ENCODE results near the gene FRYL. TPM values are rescaled to one million over a fixed set of nuclear protein-coding genes. Genes with fewer than 3 reads are reported as not detected.
A peak's percentile ranks its signal among the peaks of the same experiment; 100 is the strongest.

FRYL gene
- total RNA-seq, 1 donor from 2014 or later, result 93.3 TPM

- no peak overlapping the region for H3K4me3 Mint-ChIP-seq (ENCODE audit: unreplicated experiment)
- H3K4me1 Mint-ChIP-seq (ENCODE audit: unreplicated experiment), result no peaks in the 10 kb centered on the region
- no peak overlapping the region for H3K27ac Mint-ChIP-seq (ENCODE audit: unreplicated experiment)
- H3K36me3 Mint-ChIP-seq (ENCODE audit: low read depth, unreplicated experiment), result peaks cover 15% of the 10 kb centered on the region
- no peaks in the 10 kb centered on the region for H3K9me3 Mint-ChIP-seq (ENCODE audit: unreplicated experiment)
- peak; percentile 63 for DNase-seq (ENCODE audit: low spot score)
- peak; percentile 88 for TF ChIP-seq CTCF (IDR thresholded peaks at IDR 0.05; ENCODE audit: unreplicated experiment)
- no peaks in the 10 kb centered on the region for H3K27me3 Mint-ChIP-seq (ENCODE audit: unreplicated experiment)
Observed at GRCh38 chr4:48578132-48578968, 201.7 kb downstream of the FRYL start.

GRCh38 chr4:48575964-48576363 lies 204.1 kb downstream of the FRYL start:
- no peaks in the 10 kb centered on the region for H3K4me1 Mint-ChIP-seq (ENCODE audit: unreplicated experiment)

GRCh38 chr4:48571471-48571870 lies 208.6 kb downstream of the FRYL start:
- DNase-seq (ENCODE audit: low spot score), result no peak
- Mint-ChIP-seq H3K27me3 (ENCODE audit: unreplicated experiment) (no peaks in the 10 kb centered on the region), H3K9me3 (ENCODE audit: unreplicated experiment) (no peaks in the 10 kb centered on the region), H3K27ac (ENCODE audit: unreplicated experiment) (no peak overlapping the region), H3K4me1 (ENCODE audit: unreplicated experiment) (no peaks in the 10 kb centered on the region), H3K4me3 (ENCODE audit: unreplicated experiment) (peak overlapping the region; percentile 32), H3K36me3 (ENCODE audit: low read depth, unreplicated experiment) (peaks cover 12% of the 10 kb centered on the region)
- no peak for TF ChIP-seq CTCF (IDR thresholded peaks at IDR 0.05; ENCODE audit: unreplicated experiment)

More at GRCh38 chr4:48575964-48576363, 204.1 kb downstream of the FRYL start:
- Mint-ChIP-seq H3K27me3 (ENCODE audit: unreplicated experiment) (no peaks in the 10 kb centered on the region), H3K9me3 (ENCODE audit: unreplicated experiment) (no peaks in the 10 kb centered on the region), H3K36me3 (ENCODE audit: low read depth, unreplicated experiment) (peaks cover 14% of the 10 kb centered on the region), H3K27ac (ENCODE audit: unreplicated experiment) (no peak overlapping the region), H3K4me3 (ENCODE audit: unreplicated experiment) (no peak overlapping the region)
- DNase-seq (ENCODE audit: low spot score), result no peak
- TF ChIP-seq CTCF (IDR thresholded peaks at IDR 0.05; ENCODE audit: unreplicated experiment), result no peak

- TF ChIP-seq CTCF (IDR thresholded peaks at IDR 0.05; ENCODE audit: unreplicated experiment), result no peak
- no peak overlapping the region for H3K27ac Mint-ChIP-seq (ENCODE audit: unreplicated experiment)
- DNase-seq (ENCODE audit: low spot score), result no peak
- peaks cover 6% of the 10 kb centered on the region for H3K4me1 Mint-ChIP-seq (ENCODE audit: unreplicated experiment)
- H3K4me3 Mint-ChIP-seq (ENCODE audit: unreplicated experiment), result no peak overlapping the region
- H3K9me3 Mint-ChIP-seq (ENCODE audit: unreplicated experiment), result no peaks in the 10 kb centered on the region
- no peaks in the 10 kb centered on the region for H3K27me3 Mint-ChIP-seq (ENCODE audit: unreplicated experiment)
- peaks cover 9% of the 10 kb centered on the region for H3K36me3 Mint-ChIP-seq (ENCODE audit: low read depth, unreplicated experiment)
Observed at GRCh38 chr4:48570646-48571220, 209.3 kb downstream of the FRYL start.

GRCh38 chr4:48566034-48566384 lies 214.1 kb downstream of the FRYL start:
- Mint-ChIP-seq H3K27ac (ENCODE audit: unreplicated experiment) (no peak overlapping the region), H3K36me3 (ENCODE audit: low read depth, unreplicated experiment) (no peaks in the 10 kb centered on the region), H3K27me3 (ENCODE audit: unreplicated experiment) (no peaks in the 10 kb centered on the region), H3K4me1 (ENCODE audit: unreplicated experiment) (peaks cover 6% of the 10 kb centered on the region), H3K9me3 (ENCODE audit: unreplicated experiment) (no peaks in the 10 kb centered on the region), H3K4me3 (ENCODE audit: unreplicated experiment) (no peak overlapping the region)
- TF ChIP-seq CTCF (IDR thresholded peaks at IDR 0.05; ENCODE audit: unreplicated experiment), result no peak
- no peak for DNase-seq (ENCODE audit: low spot score)

All from endothelial cell (in vitro differentiated cells).